HEK293T (cell line): Measurements from ENCODE around the gene UCMA.

Source experiments
- CTCF ChIA-PET: fragments of 350-600 bp; formaldehyde crosslinking; extraction: SDS; loops from one replicate; lab custom pipeline; 2021; ENCODE audit warnings: antibody characterized with exemption, inconsistent platforms; lab: Yijun Ruan, JAX
- POLR2A ChIA-PET: fragments of 350-600 bp; formaldehyde crosslinking; extraction: SDS; loops from one replicate; lab custom pipeline; 2020; ENCODE audit warnings: antibody characterized with exemption, inconsistent platforms; lab: Yijun Ruan, JAX
- DNase-seq: peaks from one replicate; pipeline ENCODE4 v3.0.0; 2012; ENCODE audit warnings: mixed read lengths; ENCODE audit errors: extremely low spot score
- ARNT ChIP-seq: fragments of 450-650 bp; IDR thresholded peaks from 2 replicates; pipeline ENCODE4 v1.6.1; 2017; ENCODE audit warnings: mild to moderate bottlenecking
- BHLHE40 ChIP-seq: fragments of 450-650 bp; IDR thresholded peaks from 2 replicates; pipeline ENCODE4 v1.6.1; 2016; ENCODE audit warnings: mild to moderate bottlenecking, moderate library complexity, borderline replicate concordance
- CTBP1 ChIP-seq: fragments of 450-650 bp; IDR thresholded peaks from 2 replicates; pipeline ENCODE4 v1.6.1; 2016; ENCODE audit warnings: borderline replicate concordance
- ELF4 ChIP-seq: fragments of 450-650 bp; IDR thresholded peaks from 2 replicates; pipeline ENCODE4 v1.6.1; 2017; ENCODE audit warnings: antibody characterized with exemption
- FOXA1 ChIP-seq: fragments of 450-650 bp; IDR thresholded peaks from 2 replicates; pipeline ENCODE4 v1.6.1; 2016; ENCODE audit warnings: mild to moderate bottlenecking
- FOXK2 ChIP-seq: fragments of 450-650 bp; IDR thresholded peaks from 2 replicates; pipeline ENCODE4 v1.6.1; 2016; ENCODE audit warnings: mild to moderate bottlenecking
- FOXM1 ChIP-seq: fragments of 450-650 bp; IDR thresholded peaks from 2 replicates; pipeline ENCODE4 v1.6.1; 2017; ENCODE audit warnings: mild to moderate bottlenecking, borderline replicate concordance
- HDGF ChIP-seq: fragments of 450-650 bp; IDR thresholded peaks from 2 replicates; pipeline ENCODE4 v1.6.1; 2017; ENCODE audit warnings: antibody characterized with exemption, borderline replicate concordance
- L3MBTL2 ChIP-seq: fragments of 450-650 bp; conservative IDR thresholded peaks from 2 replicates; pipeline ENCODE4 v1.6.1; 2016; ENCODE audit warnings: mild to moderate bottlenecking
- LEF1 ChIP-seq: fragments of 450-650 bp; IDR thresholded peaks from 2 replicates; pipeline ENCODE4 v1.6.1; 2017; ENCODE audit warnings: mild to moderate bottlenecking, borderline replicate concordance
- NFRKB ChIP-seq: fragments of 450-650 bp; IDR thresholded peaks from 2 replicates; pipeline ENCODE4 v1.6.1; 2016; ENCODE audit warnings: mild to moderate bottlenecking, moderate library complexity
- PKNOX1 ChIP-seq: fragments of 450-650 bp; IDR thresholded peaks from 2 replicates; pipeline ENCODE4 v1.6.1; 2016
- SP1 ChIP-seq: fragments of 450-650 bp; IDR thresholded peaks from 2 replicates; pipeline ENCODE4 v1.6.1; 2017
- SUZ12 ChIP-seq: fragments of 450-650 bp; IDR thresholded peaks from 2 replicates; pipeline ENCODE4 v1.6.1; 2016; ENCODE audit warnings: mild to moderate bottlenecking
- TARDBP ChIP-seq: fragments of 450-650 bp; IDR thresholded peaks from 2 replicates; pipeline ENCODE4 v1.6.1; 2016
- ZNF384 ChIP-seq: fragments of 450-650 bp; IDR thresholded peaks from 2 replicates; pipeline ENCODE4 v1.6.1; 2016

Gene UCMA

DNA sequence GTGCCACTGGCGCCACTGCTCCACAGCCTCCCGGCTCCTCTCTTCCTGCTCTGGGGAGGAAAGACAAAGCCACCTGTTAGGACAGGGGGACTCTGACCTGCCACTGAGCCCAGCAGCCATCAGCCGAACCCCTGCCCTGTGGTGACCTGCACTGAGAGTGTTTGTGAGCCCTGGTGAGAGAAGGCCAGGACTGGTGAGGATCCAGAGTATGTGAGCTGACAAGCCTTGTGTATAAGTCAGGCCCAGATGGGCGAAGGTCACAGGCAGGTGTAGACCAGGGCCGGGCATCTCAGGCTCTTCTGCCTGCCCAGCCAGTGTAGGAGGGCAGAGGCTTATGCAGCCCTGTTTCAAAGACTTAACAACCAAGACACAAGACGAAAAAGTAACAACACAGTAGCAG, 12.0 kb downstream of the UCMA start:
- CTCF ChIA-PET = no interaction called here

DNA sequence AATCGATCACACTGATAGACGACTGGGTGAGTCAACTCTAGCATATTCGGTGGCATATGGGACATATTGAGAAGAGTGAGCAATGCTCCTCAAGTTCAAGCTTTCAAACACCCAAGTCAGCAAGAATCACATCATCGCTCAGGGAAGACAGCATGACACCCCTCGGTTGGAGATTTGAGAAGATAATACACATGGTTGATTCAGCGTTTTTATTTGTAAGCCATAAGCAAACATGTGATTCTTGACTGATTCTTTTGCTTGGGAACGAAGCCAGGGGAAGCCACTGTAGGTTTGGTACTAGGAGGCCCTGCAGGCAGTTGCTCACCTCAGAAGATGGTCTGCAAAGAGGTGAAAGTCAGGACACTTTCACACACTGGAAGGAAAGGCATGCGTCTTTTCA, 12.6 kb downstream of the UCMA start:
- no peak for DNase-seq
- TF ChIP-seq FOXA1 (no peak), BHLHE40 (no peak), SUZ12 (no peak), FOXM1 (no peak)
- POLR2A ChIA-PET = no interaction called here
- CTCF ChIA-PET = no interaction called here

More for the DNA sequence above, 12.0 kb downstream of the UCMA start:
- no peak for TF ChIP-seq ZNF384
- TF ChIP-seq SUZ12 = no peak
- TF ChIP-seq ELF4 = no peak
- TF ChIP-seq HDGF = no peak
- no peak for TF ChIP-seq NFRKB
- TF ChIP-seq FOXK2 = no peak
- TF ChIP-seq BHLHE40 = no peak
- no peak for TF ChIP-seq FOXA1
- TF ChIP-seq SP1 = no peak
- TF ChIP-seq LEF1 = no peak
- no peak for TF ChIP-seq TARDBP
- no peak for TF ChIP-seq FOXM1
- no peak for TF ChIP-seq ARNT
- TF ChIP-seq CTBP1 = no peak
- TF ChIP-seq L3MBTL2 = no peak
- no peak for TF ChIP-seq PKNOX1
- DNase-seq = no peak
- POLR2A ChIA-PET = no interaction called here

GRCh38 chr10:13219685-13220670, 14.2 kb downstream of the UCMA start:
- TF ChIP-seq ELF4 = no peak
- no peak for TF ChIP-seq NFRKB
- TF ChIP-seq TARDBP = no peak
- no peak for TF ChIP-seq BHLHE40
- no peak for TF ChIP-seq FOXK2
- no peak for TF ChIP-seq HDGF
- no peak for TF ChIP-seq CTBP1
- no peak for TF ChIP-seq FOXM1
- TF ChIP-seq L3MBTL2 = no peak
- no peak for TF ChIP-seq ARNT
- TF ChIP-seq LEF1 = no peak
- no peak for TF ChIP-seq SUZ12
- no peak for TF ChIP-seq SP1
- TF ChIP-seq FOXA1 = no peak
- no peak for TF ChIP-seq PKNOX1
- no peak for TF ChIP-seq ZNF384
- CTCF ChIA-PET = no interaction called here
- POLR2A ChIA-PET = interaction anchor here (1.2 kb wide), 1 partner anchor 25 kb away, joined by 4 read pairs; no protein-coding TSS in a partner anchor
- peak; percentile 61 for DNase-seq

GRCh38 chr10:13218878-13219277, 15.3 kb downstream of the UCMA start:
- TF ChIP-seq L3MBTL2 (no peak), NFRKB (no peak), CTBP1 (no peak), BHLHE40 (no peak), ZNF384 (no peak), LEF1 (no peak), FOXA1 (no peak), SP1 (no peak), ARNT (no peak), PKNOX1 (no peak), HDGF (no peak), TARDBP (no peak), ELF4 (no peak), FOXM1 (no peak)
- ChIA-PET CTCF (no interaction called here), POLR2A (no interaction called here)
- DNase-seq = no peak

- TF ChIP-seq NFRKB (no peak), LEF1 (no peak), FOXM1 (no peak), BHLHE40 (no peak), ELF4 (no peak), SP1 (no peak), HDGF (no peak), PKNOX1 (no peak), FOXK2 (no peak), L3MBTL2 (no peak)
- ChIA-PET POLR2A (no interaction called here), CTCF (interaction anchor here (0.6 kb wide), 1 partner anchor 145 kb away, joined by 3 read pairs; no protein-coding TSS in a partner anchor)
- DNase-seq = no peak
These were observed 21.0 kb downstream of the UCMA start for GRCh38 chr10:13213163-13213562.
